Middle frontal gyrus (tissue), 1 donor: Measurements from ENCODE around the gene MALL.
"Not testable (repeated sequence)": the region's sequence is repeated elsewhere in the genome, so short reads cannot be mapped to it uniquely, and the experiment has no call there.

Source experiments
- DNase-seq: peaks from one replicate; pipeline ENCODE4 v3.0.0-alpha.2; 2015; ENCODE audit warnings: low spot score; ENCODE audit errors: extremely low spot score

The MALL gene

DNA sequence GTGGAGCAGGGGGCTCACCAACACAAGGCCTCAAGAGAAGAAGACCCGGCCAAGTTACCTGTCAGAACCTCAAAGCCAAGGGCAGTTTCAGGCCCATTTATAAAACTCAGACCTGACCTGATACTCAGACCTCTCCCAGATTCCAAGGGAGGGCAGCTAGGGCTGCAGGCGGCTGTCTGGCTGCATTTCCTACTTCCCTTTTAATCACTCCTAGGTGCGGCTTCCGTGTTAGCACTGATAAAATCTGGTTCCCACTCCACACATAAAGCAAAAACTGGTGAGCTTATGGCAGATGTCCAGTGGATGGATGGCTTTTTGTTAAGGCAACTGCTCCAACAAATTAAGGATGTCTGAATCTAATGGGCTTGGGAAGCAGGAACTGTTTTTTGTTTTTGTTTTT lies 63.5 kb downstream of the MALL start:
- not testable (repeated sequence) for DNase-seq

DNA sequence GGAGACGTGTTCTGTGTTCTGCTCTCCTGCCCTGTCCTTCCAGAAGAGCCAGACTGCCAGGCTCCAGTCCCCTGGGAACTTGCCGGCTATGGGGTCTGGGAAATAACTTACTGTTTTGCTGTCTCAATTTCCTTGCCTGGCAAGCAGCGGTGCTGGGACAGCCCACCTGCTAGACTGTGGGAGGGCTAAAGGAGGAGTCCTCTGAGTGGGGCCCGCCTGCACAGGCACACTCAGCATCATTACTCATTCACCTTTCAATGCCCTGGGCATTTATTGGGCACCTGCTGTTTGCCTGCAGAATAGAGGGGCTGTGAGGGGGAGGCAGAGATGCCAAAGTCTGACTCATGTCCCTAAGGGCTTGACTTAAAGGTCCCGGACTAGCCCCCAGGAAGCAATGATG lies 65.4 kb downstream of the MALL start:
- DNase-seq: not testable (repeated sequence)

DNA sequence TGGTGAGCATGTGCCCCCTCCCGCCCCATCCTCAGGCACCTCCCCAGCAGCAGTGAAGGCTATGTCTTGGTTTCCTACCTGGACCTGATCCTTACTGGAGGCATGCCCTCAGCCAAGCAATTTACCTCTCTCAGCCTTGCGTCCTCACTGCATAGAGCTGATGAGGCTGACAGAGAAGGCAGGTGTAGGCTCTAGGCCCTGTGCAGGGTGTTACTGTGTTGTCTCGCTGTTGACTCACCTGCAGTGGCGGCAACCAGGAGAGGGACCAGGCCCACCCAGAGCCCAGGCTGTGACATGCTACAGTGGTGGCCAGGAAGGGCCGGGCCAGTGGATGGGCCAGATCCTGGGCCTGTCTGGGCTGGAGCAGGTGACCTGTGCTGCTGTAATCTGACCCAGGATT lies 65.9 kb downstream of the MALL start:
- DNase-seq: not testable (repeated sequence)

DNA sequence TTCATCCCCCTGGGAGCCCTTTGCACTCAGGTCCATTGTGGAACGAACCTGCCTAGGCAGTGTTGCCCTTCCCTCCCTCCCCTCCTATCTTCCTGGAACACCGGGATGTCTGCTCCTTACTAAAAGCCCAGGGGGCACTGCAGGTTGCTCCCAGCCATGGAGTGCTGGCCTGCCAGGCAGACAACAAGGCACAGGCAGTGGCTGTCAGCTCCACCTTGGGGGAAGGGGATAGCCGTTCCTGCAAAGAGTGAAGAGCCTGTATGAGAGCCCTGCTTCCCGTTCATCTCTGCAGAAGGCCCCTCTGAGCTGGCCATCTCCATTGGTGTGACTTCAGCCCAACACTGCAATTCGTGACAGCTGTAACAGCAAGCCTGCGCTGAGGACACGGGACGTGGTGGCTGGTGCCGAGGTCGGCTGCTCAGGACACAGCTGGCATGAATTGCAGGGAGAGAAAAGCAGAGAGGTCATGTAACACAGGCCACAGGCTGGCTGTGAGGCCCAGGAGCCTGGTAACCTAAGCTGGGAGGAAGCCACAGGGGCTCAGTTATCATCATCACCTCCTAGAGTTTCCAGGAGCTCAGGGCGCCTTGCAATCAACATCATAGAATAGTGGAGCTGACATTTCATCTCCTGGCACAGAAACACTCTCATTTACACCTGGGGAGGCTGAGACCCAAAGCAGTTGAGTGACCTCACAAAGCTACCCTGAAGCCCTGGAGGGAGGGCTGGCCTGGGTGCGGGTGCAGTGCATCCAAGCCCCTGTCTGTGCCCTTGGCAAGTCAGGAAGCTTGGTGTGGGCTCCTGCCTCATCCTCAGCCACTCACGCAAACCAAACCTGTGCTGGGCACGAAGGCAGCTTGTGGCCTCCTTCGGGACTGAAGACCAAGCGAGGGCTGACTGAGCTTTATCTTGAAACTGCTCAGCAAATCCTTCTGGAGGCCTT lies 67.1 kb downstream of the MALL start:
- DNase-seq: not testable (repeated sequence)

DNA sequence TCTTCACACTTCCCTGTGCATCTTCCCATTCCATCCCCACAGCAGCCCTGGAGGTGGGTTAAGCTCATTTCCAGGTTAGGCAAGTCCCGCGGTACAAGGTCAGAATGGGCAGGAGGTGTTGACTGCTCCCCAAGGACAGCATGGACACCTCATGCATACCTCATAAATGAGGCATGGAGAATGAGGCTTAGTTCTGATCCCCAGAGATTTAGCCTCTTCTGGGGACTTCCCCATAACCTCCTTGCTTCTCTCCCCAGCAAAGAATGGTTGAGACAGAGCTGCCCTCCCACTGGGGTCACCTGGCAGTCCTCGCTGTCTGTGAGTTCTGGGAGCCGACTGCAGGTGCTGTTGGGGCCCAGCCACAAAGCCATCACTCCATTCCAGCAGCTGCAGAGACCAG lies 68.4 kb downstream of the MALL start:
- not testable (repeated sequence) for DNase-seq

DNA sequence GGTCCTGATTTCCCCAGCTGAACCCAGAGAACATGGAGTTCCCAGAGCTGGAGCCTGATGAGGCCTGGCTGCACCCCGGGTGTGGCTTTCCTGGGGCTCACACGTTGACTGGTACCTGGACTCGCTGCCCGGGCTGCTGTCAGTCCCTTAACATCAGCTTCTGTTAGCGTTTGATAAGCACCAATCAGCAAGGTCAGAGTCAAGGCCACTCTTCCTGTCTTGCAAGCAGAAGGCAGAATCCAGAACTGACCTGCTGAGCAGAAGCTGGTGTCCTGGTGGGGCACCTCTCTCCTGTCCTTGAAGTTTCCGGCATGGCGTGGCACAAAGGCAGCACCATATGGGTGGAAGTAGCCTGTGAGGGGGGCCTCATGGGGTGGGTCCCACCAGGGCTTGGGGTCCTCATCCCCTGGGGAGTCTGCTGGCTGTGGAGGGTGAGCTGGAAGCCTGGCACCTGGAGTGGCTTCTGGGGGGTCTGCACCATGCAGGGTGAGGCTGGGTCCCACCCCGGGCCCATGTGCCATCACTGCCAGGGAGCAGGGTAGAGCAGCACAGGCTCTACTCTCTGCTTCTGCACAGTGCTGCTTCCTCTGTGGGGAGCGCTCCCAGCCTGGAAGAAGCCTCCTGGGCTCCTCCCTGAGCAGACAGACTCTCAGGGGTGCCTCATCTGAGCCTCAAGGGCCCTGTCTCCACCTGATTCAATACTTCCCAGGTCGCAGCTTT lies 73.5 kb downstream of the MALL start:
- not testable (repeated sequence) for DNase-seq

DNA sequence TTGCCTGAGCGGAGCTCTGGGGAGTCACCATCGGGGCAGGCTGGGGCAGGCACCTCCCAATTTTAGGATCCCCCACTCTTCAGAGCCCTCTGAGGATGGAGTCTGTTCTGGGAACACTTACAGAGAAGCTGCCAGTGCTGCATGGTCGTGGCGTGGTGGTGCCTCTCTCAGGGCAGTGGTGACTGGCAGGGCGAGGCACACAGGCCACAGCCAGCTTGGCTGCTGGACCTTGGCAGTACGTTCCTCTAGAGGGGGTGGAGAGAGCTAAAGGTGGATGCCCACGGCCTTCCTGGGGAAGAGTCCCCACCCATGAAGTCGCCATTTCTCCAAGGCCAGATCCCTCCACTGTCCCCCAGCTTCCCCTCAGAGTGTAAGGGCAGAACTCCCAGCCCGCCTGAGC lies 78.3 kb downstream of the MALL start:
- DNase-seq: not testable (repeated sequence)

DNA sequence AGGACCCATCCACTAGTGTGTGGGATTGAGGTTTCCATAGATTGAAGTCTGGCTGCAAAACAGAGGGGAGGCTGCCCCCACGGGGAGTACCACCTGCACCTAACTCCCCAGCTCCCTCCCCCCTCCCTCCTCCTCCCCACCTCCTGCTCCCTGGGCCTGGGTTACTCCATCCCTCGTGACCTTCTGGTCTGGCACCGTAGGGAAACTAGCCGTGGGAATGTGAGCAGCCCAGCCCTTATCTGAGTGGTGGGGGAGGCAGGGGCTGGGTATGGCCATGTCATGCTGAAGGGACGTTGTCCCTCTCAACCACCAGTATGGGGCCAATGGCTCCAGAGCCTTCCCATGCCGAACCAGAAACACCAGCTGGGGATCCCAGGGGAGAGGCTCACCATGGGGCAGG lies 80.2 kb downstream of the MALL start:
- DNase-seq: not testable (repeated sequence)

DNA sequence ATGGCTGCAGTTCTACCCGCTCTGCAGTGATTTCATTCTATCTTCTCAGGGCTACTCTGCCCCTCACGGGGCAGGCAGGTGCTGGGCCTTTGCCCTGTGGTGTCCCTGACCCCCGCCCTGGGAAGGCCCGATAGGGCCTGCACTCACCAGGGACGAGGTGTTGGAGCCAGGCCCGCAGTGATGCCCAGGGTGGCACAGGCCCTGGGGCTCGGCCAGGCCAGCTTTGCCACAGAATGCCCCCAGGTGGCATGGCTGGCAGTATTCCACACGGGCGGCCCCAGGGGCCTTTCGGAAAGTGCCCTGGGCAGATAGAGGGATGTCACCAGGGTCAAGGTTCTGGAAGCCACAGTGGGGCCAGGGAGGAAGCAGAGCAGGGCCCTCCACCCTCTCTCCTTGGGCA lies 80.7 kb downstream of the MALL start:
- not testable (repeated sequence) for DNase-seq
